Activated CD8-positive, alpha-beta memory T cell treated with anti-CD3 and anti-CD28 coated beads, Interleukin-2, amount 10 ng/mL, durations not matched to agents 7 days and 5 days (primary cell): Measurements from ENCODE around the gene EXOC4. TPM values are rescaled to one million over a fixed set of nuclear protein-coding genes. Genes with fewer than 3 reads are reported as not detected.

Experiments used
- ATAC-seq: fragments of 150-1000 bp; cut with Tn5 transposase; one replicate; pipeline ENCODE4 v1.10.0; 2021; ENCODE audit warnings: moderate library complexity
- CTCF ChIA-PET: fragments of 350-600 bp; sonication (Branson Sonifier 250); formaldehyde crosslinking; loops from one replicate; lab custom pipeline; 2021; ENCODE audit warnings: antibody characterized with exemption; lab: Charles Lee
- DNase-seq: peaks from one replicate; pipeline ENCODE4 v3.0.0-alpha.2; 2020
- H3K27ac Mint-ChIP-seq: one replicate; pipeline ENCODE4 v1.8.0; 2021; ENCODE audit warnings: mild to moderate bottlenecking, mixed read lengths
- H3K27me3 Mint-ChIP-seq: one replicate; pipeline ENCODE4 v1.8.0; 2021; ENCODE audit warnings: mixed read lengths
- H3K36me3 Mint-ChIP-seq: one replicate; pipeline ENCODE4 v1.8.0; 2021; ENCODE audit warnings: mild to moderate bottlenecking, mixed read lengths
- H3K4me1 Mint-ChIP-seq: one replicate; pipeline ENCODE4 v1.8.0; 2021; ENCODE audit warnings: mixed read lengths
- H3K4me3 Mint-ChIP-seq: one replicate; pipeline ENCODE4 v1.8.0; 2021; ENCODE audit warnings: mild to moderate bottlenecking, moderate library complexity, mixed read lengths
- H3K9me3 Mint-ChIP-seq: one replicate; pipeline ENCODE4 v1.8.0; 2022; ENCODE audit warnings: low read depth, mixed read lengths
- total RNA-seq, 2 experiments: library from RNA; stranded (reverse); gene quantifications; one replicate each; pipeline ENCODE4 v1.2.3, GENCODE V29; 2021

The EXOC4 gene
- total RNA-seq, 2 experiments from 2014 or later: 68.6 to 88.3 TPM

DNA sequence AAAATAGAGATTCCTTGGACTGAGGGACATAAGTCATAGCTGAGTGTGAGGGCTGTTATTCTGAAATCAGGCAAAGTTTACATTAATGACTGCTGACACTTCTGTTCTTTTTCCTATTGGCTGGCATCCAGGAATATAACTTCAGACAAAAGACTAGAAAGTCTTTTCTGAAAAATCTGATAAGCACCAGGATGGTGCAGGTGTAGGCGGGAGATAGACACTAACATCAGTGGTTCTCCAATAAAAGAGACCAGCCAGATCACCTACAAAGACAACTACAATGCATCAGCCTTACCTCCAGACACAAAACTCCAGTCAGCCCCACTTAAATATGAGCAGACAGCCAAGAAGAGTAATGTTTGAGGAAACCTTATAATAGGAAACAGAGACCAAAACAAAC is 705.9 kb downstream of the EXOC4 start:
- ATAC-seq (no peak), DNase-seq (no peak)
- CTCF ChIA-PET: no interaction called here
- Mint-ChIP-seq H3K4me1 (peaks cover 12% of the 10 kb centered on the region), H3K9me3 (peaks cover 2% of the 10 kb centered on the region), H3K36me3 (no peaks in the 10 kb centered on the region), H3K27me3 (no peaks in the 10 kb centered on the region), H3K27ac (no peak overlapping the region), H3K4me3 (no peak overlapping the region)

DNA sequence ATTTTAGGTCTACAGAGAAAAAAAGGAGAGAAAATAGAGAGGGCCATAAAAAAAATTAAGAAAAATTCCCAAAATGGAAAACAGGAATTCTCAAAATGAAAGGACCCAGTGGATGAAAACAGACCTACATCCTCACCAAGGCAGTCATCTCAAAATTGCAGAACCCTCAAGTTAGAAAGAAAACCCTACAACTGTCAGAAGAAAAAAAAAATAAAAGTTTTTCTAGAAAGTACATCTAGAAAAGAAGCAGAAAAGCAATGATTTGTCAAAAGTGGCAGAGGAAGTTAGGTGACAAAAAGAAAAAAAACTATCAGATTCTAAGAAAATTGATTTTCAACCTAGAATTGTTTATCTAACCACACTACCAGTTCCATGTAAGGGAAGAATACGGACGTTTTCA is 706.6 kb downstream of the EXOC4 start:
- Mint-ChIP-seq H3K4me1 (peaks cover 12% of the 10 kb centered on the region), H3K27ac (no peak overlapping the region), H3K36me3 (no peaks in the 10 kb centered on the region), H3K4me3 (no peak overlapping the region), H3K27me3 (no peaks in the 10 kb centered on the region), H3K9me3 (peaks cover 2% of the 10 kb centered on the region)
- CTCF ChIA-PET: no interaction called here
- DNase-seq (no peak), ATAC-seq (no peak)

DNA sequence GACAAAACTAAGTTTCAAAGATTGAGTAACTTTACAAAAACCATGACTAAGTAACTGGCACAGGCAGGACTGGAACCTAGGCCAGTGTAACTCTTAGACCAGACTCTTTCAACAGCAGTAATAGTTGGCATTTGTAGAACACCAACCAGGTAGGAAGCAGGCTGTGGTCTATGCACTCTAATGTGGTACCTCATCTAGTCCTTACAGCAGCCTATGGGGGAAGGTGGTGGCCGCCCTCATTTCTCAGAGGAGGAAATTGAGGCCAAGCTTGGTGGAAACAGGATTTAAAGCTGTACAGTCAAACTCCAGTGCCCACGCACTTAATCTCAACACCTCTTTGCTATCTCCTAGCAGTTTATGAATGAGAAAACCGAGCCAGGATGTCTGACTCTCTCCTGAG is 708.8 kb downstream of the EXOC4 start:
- ATAC-seq (peak; percentile 57), DNase-seq (peak; percentile 51)
- Mint-ChIP-seq H3K4me1 (peaks cover 12% of the 10 kb centered on the region), H3K4me3 (no peak overlapping the region), H3K9me3 (no peaks in the 10 kb centered on the region), H3K27me3 (no peaks in the 10 kb centered on the region), H3K36me3 (no peaks in the 10 kb centered on the region), H3K27ac (no peak overlapping the region)
- CTCF ChIA-PET: no interaction called here

DNA sequence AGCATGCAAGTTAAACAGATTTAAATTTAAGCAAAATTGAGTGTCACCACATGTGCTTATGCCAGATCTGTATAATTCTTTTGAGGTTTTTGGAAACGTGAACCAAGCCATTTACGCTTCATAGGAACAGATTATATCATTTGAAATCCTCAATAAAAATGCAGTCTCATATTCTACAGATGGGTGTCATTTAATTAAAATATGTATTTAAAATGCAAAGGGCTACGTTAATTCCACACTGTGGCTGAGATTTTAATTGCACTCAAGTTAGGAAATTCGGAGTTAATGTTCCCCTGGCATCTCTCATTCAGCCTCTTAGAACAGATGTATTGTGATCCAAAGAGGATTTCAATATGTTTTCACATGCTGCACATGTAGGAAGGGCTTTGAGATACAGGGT is 709.8 kb downstream of the EXOC4 start:
- H3K36me3 Mint-ChIP-seq: no peaks in the 10 kb centered on the region

DNA sequence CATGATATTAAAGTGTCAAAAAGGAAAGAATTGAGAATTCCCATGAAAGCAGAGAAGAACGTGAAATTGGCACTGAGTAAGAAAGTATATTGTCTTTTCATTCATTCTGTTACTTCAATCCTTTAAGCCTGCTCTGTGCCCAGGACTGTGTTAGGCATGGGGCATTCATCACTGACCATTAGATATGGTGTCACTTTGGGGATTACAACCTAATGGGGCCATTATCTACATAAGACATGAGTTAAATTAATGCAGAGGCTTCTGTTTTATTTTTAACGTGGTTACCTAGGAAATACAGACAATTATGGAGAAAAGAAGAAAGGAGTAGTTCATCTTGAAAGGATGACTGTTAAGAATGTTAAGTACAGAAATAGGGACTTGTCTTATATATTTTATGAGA is 710.8 kb downstream of the EXOC4 start:
- ATAC-seq (no peak), DNase-seq (no peak)
- no peaks in the 10 kb centered on the region for H3K27me3 Mint-ChIP-seq
- no peak overlapping the region for H3K4me3 Mint-ChIP-seq
- no peak overlapping the region for H3K27ac Mint-ChIP-seq
- no peaks in the 10 kb centered on the region for H3K36me3 Mint-ChIP-seq
- CTCF ChIA-PET: no interaction called here
- H3K9me3 Mint-ChIP-seq: peaks cover 7% of the 10 kb centered on the region
- H3K4me1 Mint-ChIP-seq: peaks cover 12% of the 10 kb centered on the region

More for the DNA sequence above, 709.8 kb downstream of the EXOC4 start:
- H3K4me1 Mint-ChIP-seq: peaks cover 12% of the 10 kb centered on the region
- CTCF ChIA-PET: no interaction called here
- H3K27ac Mint-ChIP-seq: no peak overlapping the region
- no peaks in the 10 kb centered on the region for H3K27me3 Mint-ChIP-seq
- H3K4me3 Mint-ChIP-seq: no peak overlapping the region
- ATAC-seq (no peak), DNase-seq (no peak)
- peaks cover 6% of the 10 kb centered on the region for H3K9me3 Mint-ChIP-seq

DNA sequence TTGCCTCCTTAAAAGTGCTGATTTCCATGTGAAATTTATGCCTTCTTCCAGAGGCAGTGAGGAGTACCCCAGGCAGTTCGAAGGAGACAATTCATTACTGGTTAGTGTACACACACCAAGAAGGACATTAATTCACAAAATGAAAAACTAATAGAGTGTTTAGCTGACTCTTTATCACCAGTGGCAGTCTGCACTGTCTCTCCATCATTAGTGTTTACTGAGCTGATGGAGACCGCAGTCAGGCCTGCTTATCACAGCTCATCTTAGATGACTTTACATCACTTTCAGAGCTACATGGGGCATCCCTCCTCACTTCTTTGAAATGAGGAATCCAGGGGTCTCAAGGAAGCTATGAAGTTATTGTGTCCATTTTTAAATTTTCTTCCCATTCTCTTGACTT is 718.7 kb downstream of the EXOC4 start:
- DNase-seq: no peak
- peaks cover 11% of the 10 kb centered on the region for H3K9me3 Mint-ChIP-seq
- no peak overlapping the region for H3K27ac Mint-ChIP-seq
- no peaks in the 10 kb centered on the region for H3K4me1 Mint-ChIP-seq
- CTCF ChIA-PET: no interaction called here
- no peak for ATAC-seq
- H3K4me3 Mint-ChIP-seq: no peak overlapping the region
- no peaks in the 10 kb centered on the region for H3K27me3 Mint-ChIP-seq
- H3K36me3 Mint-ChIP-seq: no peaks in the 10 kb centered on the region

DNA sequence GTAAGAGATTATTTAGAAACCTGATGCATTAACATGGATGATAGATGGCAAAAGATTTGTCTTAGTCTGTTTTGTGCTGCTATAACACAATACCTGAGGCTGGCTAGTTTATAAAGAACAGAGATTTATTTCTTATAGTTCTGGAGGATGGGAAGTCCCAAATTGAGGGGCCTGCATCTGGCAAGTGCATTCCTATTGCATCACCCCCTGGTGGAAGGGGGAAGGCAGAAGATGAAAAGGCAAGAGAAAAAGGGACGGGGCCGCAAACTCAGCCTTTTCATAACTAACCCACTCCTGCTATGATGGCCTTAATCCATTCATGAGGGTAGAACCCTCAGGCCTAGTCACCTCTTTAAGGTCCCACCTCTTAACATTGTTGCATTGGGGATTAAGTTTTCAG is 720.8 kb downstream of the EXOC4 start:
- ATAC-seq (no peak), DNase-seq (no peak)
- peaks cover 4% of the 10 kb centered on the region for H3K9me3 Mint-ChIP-seq
- no peaks in the 10 kb centered on the region for H3K27me3 Mint-ChIP-seq
- no peaks in the 10 kb centered on the region for H3K4me1 Mint-ChIP-seq
- no peak overlapping the region for H3K4me3 Mint-ChIP-seq
- CTCF ChIA-PET: interaction anchor here (1.4 kb wide), 1 partner anchor 16 kb away, joined by 3 read pairs; no protein-coding TSS in a partner anchor
- no peaks in the 10 kb centered on the region for H3K36me3 Mint-ChIP-seq
- no peak overlapping the region for H3K27ac Mint-ChIP-seq

DNA sequence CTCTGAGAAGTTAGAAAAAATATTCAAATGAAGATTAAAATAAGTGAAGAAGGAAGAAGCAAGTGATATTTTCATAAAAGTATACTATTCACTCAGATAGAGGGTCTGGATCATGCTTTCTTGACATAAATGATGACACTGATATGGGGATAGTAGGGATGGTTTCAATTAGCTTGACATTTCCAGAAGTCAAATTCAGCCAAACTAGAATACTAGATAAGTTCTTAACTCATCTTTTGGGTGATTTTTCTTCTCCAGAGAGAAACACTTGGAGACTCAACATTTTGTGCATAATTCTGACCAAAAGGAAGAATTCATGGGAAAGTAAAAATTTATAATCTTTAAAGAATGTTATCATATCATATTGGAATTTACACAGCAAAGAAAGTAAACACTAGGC is 722.3 kb downstream of the EXOC4 start:
- DNase-seq (no peak), ATAC-seq (no peak)
- Mint-ChIP-seq H3K36me3 (no peaks in the 10 kb centered on the region), H3K4me3 (no peak overlapping the region), H3K9me3 (no peaks in the 10 kb centered on the region), H3K27me3 (no peaks in the 10 kb centered on the region), H3K4me1 (no peaks in the 10 kb centered on the region), H3K27ac (no peak overlapping the region)
- CTCF ChIA-PET: no interaction called here

DNA sequence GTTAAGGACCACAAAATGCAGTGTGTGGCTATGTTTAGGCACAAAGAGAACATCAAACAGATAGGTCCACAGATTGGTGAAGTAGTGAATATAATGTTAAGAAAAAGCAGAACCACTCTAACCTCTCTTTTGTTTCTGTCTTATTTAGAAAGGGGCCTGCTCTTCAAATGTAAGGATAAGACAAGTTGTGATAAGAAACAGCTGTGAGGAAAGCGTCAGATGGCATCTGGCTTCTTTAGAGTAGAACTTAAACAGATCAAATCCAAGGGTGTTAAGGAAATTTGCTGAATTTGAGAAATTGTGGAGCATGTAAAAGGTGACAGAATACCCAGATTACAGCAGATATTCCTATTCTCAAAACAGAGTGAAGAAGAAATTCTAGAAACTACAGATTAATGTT is 723.3 kb downstream of the EXOC4 start:
- H3K9me3 Mint-ChIP-seq: no peaks in the 10 kb centered on the region
- DNase-seq (no peak), ATAC-seq (no peak)
- H3K27ac Mint-ChIP-seq: no peak overlapping the region
- no peaks in the 10 kb centered on the region for H3K27me3 Mint-ChIP-seq
- H3K4me3 Mint-ChIP-seq: no peak overlapping the region
- no peaks in the 10 kb centered on the region for H3K4me1 Mint-ChIP-seq
- CTCF ChIA-PET: no interaction called here
- no peaks in the 10 kb centered on the region for H3K36me3 Mint-ChIP-seq

DNA sequence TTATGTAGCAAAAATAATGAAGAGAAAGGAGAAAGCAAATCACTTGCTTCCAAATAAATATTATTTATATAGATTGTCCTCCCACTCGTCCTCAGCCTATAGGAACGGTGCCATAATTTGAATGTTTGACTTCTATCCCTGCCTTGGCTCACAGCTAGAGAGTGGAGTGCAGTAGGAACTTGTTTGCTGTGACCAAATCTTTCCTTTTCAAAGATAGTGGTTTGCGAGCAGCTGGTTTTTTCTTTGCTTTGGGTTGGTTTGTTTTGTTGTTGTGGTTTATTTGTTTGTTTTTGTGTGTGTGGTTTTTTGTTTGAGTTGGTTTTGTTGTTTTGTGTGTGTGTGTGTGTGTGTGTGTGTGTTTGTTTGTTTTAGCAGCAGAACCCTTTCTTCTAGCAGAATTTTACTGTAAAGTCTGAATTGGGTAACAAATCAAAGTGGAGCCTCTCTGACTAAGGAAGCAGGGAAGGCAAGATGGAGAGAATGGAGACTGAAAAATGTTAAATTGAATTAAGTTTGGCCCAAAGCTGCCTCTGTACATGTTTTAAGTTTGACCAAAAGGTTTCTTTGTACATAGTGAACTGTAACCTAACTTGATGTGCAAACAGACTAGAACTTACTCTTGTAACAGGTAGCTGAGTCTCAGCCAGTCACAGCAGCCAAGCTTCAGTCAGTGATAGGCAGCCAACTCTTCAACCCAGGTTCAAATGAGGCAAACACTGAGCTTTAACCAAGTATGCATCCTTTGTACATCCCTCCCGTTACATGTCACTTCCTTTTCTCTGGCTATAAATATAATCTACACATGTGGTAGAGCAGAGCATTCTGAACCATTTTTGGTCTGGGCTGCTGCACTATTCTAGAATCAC is 724.8 kb downstream of the EXOC4 start:
- H3K9me3 Mint-ChIP-seq: peaks cover 2% of the 10 kb centered on the region
- no peaks in the 10 kb centered on the region for H3K27me3 Mint-ChIP-seq
- H3K4me1 Mint-ChIP-seq: no peaks in the 10 kb centered on the region
- no peaks in the 10 kb centered on the region for H3K36me3 Mint-ChIP-seq
- ATAC-seq: no peak
- CTCF ChIA-PET: no interaction called here
- H3K27ac Mint-ChIP-seq: no peak overlapping the region
- no peak overlapping the region for H3K4me3 Mint-ChIP-seq
- DNase-seq: no peak

DNA sequence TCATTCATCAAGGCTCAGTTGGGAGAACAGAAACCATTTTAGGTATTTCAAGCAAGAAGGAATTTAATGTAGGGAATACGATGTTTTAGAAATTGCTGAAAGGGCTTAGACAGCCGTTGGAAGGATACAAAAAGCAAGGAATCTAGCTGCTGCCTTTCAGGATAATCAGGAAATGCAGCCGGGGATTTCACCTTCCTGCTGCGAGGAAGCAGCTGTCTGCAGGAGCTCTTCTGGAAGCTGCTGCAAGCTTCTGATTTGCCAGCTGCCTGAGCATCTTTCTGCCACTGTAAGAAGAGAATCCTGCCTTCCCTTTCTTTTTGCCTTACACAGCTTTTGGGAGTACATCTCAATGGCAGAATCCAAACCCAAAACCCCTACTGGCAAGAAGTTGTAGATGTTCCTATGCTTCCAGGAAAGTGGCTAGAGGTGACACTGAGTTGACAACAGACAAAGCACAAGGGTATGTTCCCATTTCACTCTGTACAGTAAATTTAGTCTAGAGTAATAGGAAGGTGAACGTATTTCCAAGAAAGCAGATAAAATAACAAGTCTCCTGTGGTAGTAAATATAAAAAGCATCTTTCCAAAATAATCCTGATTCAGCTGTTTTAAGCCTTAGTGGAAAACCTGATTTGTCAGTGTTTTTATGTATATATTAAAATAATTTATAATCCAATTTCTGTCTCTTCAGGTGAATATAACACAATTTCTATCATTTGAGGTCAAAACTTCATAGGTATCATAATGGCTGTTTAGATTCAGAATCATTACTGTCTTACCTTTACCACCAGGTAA is 725.8 kb downstream of the EXOC4 start:
- Mint-ChIP-seq H3K27me3 (no peaks in the 10 kb centered on the region), H3K4me3 (no peak overlapping the region), H3K27ac (no peak overlapping the region), H3K36me3 (no peaks in the 10 kb centered on the region), H3K4me1 (no peaks in the 10 kb centered on the region), H3K9me3 (peaks cover 2% of the 10 kb centered on the region)
- CTCF ChIA-PET: no interaction called here
- DNase-seq (no peak), ATAC-seq (no peak)

DNA sequence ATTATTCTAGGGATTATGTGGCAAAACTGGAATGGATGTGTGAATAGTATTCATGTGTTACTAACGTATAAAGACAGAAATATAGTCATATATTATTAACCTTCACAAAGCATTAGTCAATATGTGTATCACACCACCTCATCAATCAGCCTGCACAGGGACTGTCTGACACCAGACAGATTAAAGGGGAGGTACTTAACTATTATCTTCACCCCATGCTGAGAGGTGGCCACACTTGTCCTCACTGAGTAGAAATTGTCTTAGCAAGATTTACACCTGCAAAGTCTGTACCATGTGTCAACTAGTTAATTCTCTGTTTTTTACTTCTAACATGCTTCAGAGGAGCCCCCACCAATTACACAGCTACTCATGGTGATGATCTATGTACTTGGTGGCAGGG is 727.9 kb downstream of the EXOC4 start:
- CTCF ChIA-PET: no interaction called here
- Mint-ChIP-seq H3K27me3 (no peaks in the 10 kb centered on the region), H3K4me3 (no peak overlapping the region), H3K36me3 (no peaks in the 10 kb centered on the region), H3K4me1 (no peaks in the 10 kb centered on the region), H3K27ac (no peak overlapping the region), H3K9me3 (peaks cover 2% of the 10 kb centered on the region)
- DNase-seq: no peak
- ATAC-seq: no peak

DNA sequence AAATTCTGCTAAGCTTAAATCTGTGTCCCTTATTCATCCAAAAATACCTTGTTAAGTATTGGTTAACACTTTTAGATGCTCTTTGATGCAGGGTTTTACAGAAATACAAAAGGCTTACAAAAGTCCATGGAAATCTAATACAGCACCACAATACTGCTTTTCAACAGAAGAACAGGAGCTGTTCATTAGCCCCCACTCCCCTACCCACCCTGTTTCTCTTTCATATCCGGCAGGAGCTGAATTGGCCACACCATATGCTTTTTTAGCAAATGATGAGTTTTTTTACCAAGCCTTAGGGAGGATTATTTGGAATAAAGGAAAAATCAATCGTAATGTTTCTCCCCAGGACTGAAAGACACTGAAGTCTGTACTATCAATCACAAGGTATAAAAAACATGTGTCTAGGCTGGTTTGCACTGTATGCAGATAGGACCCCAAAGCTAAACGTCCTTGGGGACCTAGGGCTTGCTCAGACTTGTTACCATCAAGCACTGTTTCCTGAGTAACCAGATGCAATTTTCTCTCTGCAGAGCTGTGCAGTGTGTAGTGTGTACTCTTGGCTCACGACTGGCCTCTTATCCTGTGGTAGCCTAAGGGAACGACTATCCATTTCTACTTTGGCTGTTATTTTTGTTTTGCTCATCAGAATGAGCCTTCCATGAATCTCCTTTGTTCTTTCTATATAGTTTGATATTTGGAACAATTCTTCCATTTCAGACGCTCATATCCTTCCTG is 731.0 kb downstream of the EXOC4 start:
- no peak overlapping the region for H3K4me3 Mint-ChIP-seq
- H3K36me3 Mint-ChIP-seq: no peaks in the 10 kb centered on the region
- no peaks in the 10 kb centered on the region for H3K4me1 Mint-ChIP-seq
- ATAC-seq: no peak
- CTCF ChIA-PET: no interaction called here
- H3K27ac Mint-ChIP-seq: no peak overlapping the region
- no peaks in the 10 kb centered on the region for H3K27me3 Mint-ChIP-seq
- no peak for DNase-seq
- peaks cover 2% of the 10 kb centered on the region for H3K9me3 Mint-ChIP-seq
